Measurements from ENCODE around the gene VWA3B.
A peak's percentile ranks its signal among the peaks of the same experiment; 100 is the strongest.
"Not testable (repeated sequence)": the region's sequence is repeated elsewhere in the genome, so short reads cannot be mapped to it uniquely, and the experiment has no call there.

VWA3B gene

DNA sequence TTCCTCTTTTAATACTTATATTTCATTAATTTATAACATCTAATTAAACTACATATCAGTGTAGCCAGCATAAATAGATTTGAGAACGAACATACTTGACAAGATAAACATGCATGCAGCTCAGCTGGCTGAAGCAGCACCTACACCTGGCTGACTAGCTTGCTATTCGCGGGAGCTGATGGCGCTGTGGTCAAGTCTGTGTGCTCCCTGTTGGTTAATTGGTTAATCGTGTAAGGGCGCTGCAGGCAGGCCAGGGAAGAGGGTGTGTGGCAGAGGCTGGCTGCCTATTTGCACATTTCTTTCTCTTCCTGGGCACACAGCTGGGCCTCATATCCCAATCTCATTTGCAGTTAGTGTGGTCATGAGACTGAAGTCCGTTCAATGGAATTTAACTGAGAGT, 14.5 kb upstream of the VWA3B start:
- Mint-ChIP-seq H3K27me3 (peaks cover 2% of the 10 kb centered on the region), H3K4me1 (ENCODE audit: low read depth) (no peaks in the 10 kb centered on the region), H3K27ac (no peak overlapping the region), H3K9me3 (ENCODE audit: low read depth) (no peaks in the 10 kb centered on the region), H3K36me3 (peaks cover 5% of the 10 kb centered on the region), H3K4me3 (no peak overlapping the region)

DNA sequence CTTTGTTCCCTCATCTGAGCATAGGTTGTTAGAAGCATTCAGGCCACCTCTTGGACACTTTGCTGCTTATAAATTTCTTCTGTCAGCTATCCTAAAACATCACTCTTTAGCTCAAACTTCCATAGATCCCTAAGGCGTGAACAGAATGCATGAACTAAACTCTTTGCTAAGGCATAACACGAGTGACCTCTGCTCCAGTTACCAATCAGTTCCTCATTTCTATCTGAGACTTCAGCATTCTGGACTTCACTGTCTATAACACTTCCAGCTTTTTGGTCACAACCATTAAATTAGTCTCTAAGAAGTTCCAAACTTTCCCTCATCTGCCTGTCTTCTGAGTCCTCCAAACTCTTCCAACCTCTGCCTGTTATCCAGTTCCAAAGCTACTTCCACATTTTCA, 8.3 kb upstream of the VWA3B start:
- peaks cover 14% of the 10 kb centered on the region for H3K36me3 Mint-ChIP-seq
- H3K27me3 Mint-ChIP-seq = peaks cover 10% of the 10 kb centered on the region
- H3K27ac Mint-ChIP-seq = no peak overlapping the region
- H3K4me3 Mint-ChIP-seq = no peak overlapping the region
- H3K9me3 Mint-ChIP-seq (ENCODE audit: low read depth) = peaks cover 9% of the 10 kb centered on the region
- H3K4me1 Mint-ChIP-seq (ENCODE audit: low read depth) = peaks cover 15% of the 10 kb centered on the region

- peaks cover 31% of the 10 kb centered on the region for H3K4me1 Mint-ChIP-seq (ENCODE audit: low read depth)
- peaks cover 2% of the 10 kb centered on the region for H3K36me3 Mint-ChIP-seq
- no peak overlapping the region for H3K4me3 Mint-ChIP-seq
- no peak overlapping the region for H3K27ac Mint-ChIP-seq
- H3K9me3 Mint-ChIP-seq (ENCODE audit: low read depth) = no peaks in the 10 kb centered on the region
- H3K27me3 Mint-ChIP-seq = peaks cover 49% of the 10 kb centered on the region
These were observed 2.7 kb upstream of the VWA3B start for GRCh38 chr2:98084151-98084868.

DNA sequence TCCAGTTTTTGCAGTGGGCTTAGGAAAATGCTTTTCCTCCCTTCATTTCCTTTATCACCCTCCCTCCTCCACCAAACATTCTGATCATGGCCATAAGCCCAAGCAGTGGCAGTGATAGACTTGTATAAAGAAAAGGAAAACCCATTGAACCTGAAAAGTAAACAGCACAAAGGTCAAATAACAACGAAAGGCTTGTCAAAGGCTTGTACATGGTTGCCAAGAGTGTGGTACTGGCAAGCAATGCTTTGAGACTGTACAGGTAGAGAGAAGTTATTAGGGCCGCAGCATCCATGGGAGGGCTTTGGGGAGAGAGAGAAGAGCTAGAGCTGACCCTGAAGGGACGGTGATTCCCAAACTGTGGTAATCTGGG, 2.1 kb upstream of the VWA3B start:
- Mint-ChIP-seq H3K4me1 (ENCODE audit: low read depth) (peaks cover 31% of the 10 kb centered on the region), H3K36me3 (peaks cover under 1% of the 10 kb centered on the region), H3K9me3 (ENCODE audit: low read depth) (no peaks in the 10 kb centered on the region), H3K4me3 (no peak overlapping the region), H3K27me3 (peaks cover 47% of the 10 kb centered on the region), H3K27ac (no peak overlapping the region)

DNA sequence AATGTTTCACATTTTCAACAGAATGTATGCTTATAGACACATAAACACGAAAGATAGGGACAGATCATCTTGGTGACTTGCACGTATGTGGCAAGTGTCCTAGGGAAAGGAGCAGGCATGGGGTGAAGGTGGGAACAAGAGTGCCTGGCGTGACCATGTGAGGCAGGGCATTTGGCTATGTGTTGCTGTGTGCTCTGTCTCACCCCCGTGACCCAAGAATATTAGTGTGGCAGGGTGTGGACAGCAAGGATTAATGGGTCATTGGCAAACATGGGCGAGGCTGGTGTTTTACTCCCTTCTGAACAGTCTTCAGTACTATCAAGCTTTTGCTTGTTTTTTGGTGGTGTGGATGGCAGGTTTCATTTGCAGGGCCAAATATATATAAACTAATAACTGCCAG, 1.3 kb upstream of the VWA3B start:
- Mint-ChIP-seq H3K27ac (no peak overlapping the region), H3K4me3 (peak overlapping the region; percentile 30), H3K27me3 (peaks cover 47% of the 10 kb centered on the region), H3K36me3 (no peaks in the 10 kb centered on the region), H3K4me1 (ENCODE audit: low read depth) (peaks cover 31% of the 10 kb centered on the region), H3K9me3 (ENCODE audit: low read depth) (no peaks in the 10 kb centered on the region)

GRCh38 chr2:98087447-98088020, 567 bp downstream of the VWA3B start:
- no peaks in the 10 kb centered on the region for H3K9me3 Mint-ChIP-seq (ENCODE audit: low read depth)
- peak overlapping the region; percentile 84 for H3K4me3 Mint-ChIP-seq
- peaks cover 48% of the 10 kb centered on the region for H3K27me3 Mint-ChIP-seq
- H3K36me3 Mint-ChIP-seq = no peaks in the 10 kb centered on the region
- H3K27ac Mint-ChIP-seq = peak overlapping the region; percentile 30
- peaks cover 21% of the 10 kb centered on the region for H3K4me1 Mint-ChIP-seq (ENCODE audit: low read depth)

DNA sequence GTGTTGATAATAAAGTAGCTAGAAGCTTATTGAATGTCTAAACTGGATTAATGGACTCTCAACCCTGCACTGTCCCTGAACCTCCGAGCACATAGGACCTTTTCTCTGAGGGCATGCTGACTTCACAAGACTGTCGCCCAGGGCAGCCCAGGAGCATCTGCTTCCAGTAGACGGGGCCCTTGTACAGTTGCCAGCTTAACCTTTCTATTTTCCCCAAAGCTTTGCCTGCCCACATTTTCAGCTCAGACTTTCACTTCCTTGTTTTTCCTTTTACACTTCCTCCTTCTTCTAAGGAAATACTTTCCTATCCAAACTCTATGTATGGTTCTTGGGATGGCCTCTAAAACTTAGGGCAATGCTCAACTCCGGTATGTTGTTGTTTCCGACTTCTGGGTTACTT, 1.3 kb downstream of the VWA3B start:
- H3K36me3 Mint-ChIP-seq = no peaks in the 10 kb centered on the region
- H3K27me3 Mint-ChIP-seq = peaks cover 43% of the 10 kb centered on the region
- no peaks in the 10 kb centered on the region for H3K9me3 Mint-ChIP-seq (ENCODE audit: low read depth)
- no peak overlapping the region for H3K27ac Mint-ChIP-seq
- H3K4me1 Mint-ChIP-seq (ENCODE audit: low read depth) = peaks cover 16% of the 10 kb centered on the region
- H3K4me3 Mint-ChIP-seq = no peak overlapping the region

GRCh38 chr2:98089941-98090340, 3.0 kb downstream of the VWA3B start:
- H3K4me3 Mint-ChIP-seq = no peak overlapping the region
- H3K27ac Mint-ChIP-seq = no peak overlapping the region
- H3K4me1 Mint-ChIP-seq (ENCODE audit: low read depth) = peaks cover 16% of the 10 kb centered on the region
- H3K27me3 Mint-ChIP-seq = peaks cover 31% of the 10 kb centered on the region
- H3K36me3 Mint-ChIP-seq = no peaks in the 10 kb centered on the region
- H3K9me3 Mint-ChIP-seq (ENCODE audit: low read depth) = no peaks in the 10 kb centered on the region

DNA sequence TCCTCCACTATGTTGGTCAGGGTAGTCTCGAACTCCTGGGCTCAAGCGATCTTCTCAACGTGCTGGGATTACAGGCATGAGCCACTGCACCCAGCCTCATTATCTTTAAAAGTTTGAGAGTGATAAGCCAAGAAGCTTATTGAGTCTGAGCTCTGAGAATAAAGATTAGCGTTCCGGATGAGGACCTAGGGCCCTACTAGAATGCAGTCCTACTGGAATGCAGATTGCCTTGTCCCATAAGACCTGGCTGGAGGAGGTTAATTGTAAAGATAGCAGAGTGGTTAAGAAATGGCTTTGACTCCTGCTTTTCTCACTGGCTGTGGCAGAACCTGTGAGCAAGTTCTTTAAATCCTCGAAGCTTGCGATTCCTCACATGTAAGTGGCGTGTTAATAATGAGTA, 4.0 kb downstream of the VWA3B start:
- H3K9me3 Mint-ChIP-seq (ENCODE audit: low read depth) = peaks cover 6% of the 10 kb centered on the region
- H3K27me3 Mint-ChIP-seq = peaks cover 22% of the 10 kb centered on the region
- H3K4me1 Mint-ChIP-seq (ENCODE audit: low read depth) = peaks cover 16% of the 10 kb centered on the region
- H3K27ac Mint-ChIP-seq = no peak overlapping the region
- H3K36me3 Mint-ChIP-seq = peaks cover 3% of the 10 kb centered on the region
- no peak overlapping the region for H3K4me3 Mint-ChIP-seq

DNA sequence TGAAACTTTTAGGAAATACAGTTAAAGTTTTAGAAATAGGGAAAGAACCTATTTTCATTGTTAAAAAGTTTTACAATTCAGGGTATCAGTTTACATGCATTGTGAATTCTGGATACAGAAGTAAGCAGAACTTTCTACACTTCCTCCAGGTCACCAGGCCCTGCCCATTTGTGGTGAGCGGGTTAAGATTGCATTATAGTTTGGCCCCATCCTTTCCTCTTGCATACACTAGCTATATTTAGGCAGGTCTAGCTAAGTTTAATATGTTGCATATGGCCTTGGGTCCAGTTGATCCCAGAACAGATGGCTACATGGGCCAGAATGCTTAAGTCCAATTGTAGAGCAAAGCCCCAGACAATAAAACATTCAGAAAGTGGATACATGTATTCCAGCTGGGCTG, 4.8 kb downstream of the VWA3B start:
- no peak overlapping the region for H3K27ac Mint-ChIP-seq
- peaks cover 14% of the 10 kb centered on the region for H3K27me3 Mint-ChIP-seq
- H3K36me3 Mint-ChIP-seq = peaks cover 4% of the 10 kb centered on the region
- H3K9me3 Mint-ChIP-seq (ENCODE audit: low read depth) = peaks cover 12% of the 10 kb centered on the region
- H3K4me1 Mint-ChIP-seq (ENCODE audit: low read depth) = peaks cover 11% of the 10 kb centered on the region
- no peak overlapping the region for H3K4me3 Mint-ChIP-seq

- H3K27ac Mint-ChIP-seq = no peak overlapping the region
- H3K4me1 Mint-ChIP-seq (ENCODE audit: low read depth) = peaks cover 2% of the 10 kb centered on the region
- peaks cover 23% of the 10 kb centered on the region for H3K9me3 Mint-ChIP-seq (ENCODE audit: low read depth)
- H3K27me3 Mint-ChIP-seq = peaks cover 9% of the 10 kb centered on the region
- H3K36me3 Mint-ChIP-seq = peaks cover 11% of the 10 kb centered on the region
- H3K4me3 Mint-ChIP-seq = no peak overlapping the region
These were observed 6.2 kb downstream of the VWA3B start for GRCh38 chr2:98093146-98093545.

- Mint-ChIP-seq H3K4me1 (ENCODE audit: low read depth) (no peaks in the 10 kb centered on the region), H3K27ac (no peak overlapping the region), H3K27me3 (peaks cover 6% of the 10 kb centered on the region), H3K36me3 (peaks cover 11% of the 10 kb centered on the region), H3K9me3 (ENCODE audit: low read depth) (peaks cover 27% of the 10 kb centered on the region), H3K4me3 (no peak overlapping the region)
These were observed 6.6 kb downstream of the VWA3B start for GRCh38 chr2:98093611-98094010.

- H3K27ac Mint-ChIP-seq = no peak overlapping the region
- H3K9me3 Mint-ChIP-seq (ENCODE audit: low read depth) = peaks cover 44% of the 10 kb centered on the region
- peaks cover 3% of the 10 kb centered on the region for H3K27me3 Mint-ChIP-seq
- no peak overlapping the region for H3K4me3 Mint-ChIP-seq
- no peaks in the 10 kb centered on the region for H3K4me1 Mint-ChIP-seq (ENCODE audit: low read depth)
- H3K36me3 Mint-ChIP-seq = peaks cover 18% of the 10 kb centered on the region
These were observed 13.2 kb downstream of the VWA3B start for GRCh38 chr2:98099939-98100743.

GRCh38 chr2:98102315-98102714, 15.3 kb downstream of the VWA3B start:
- not testable (repeated sequence) for H3K4me1 Mint-ChIP-seq (ENCODE audit: low read depth); H3K27ac Mint-ChIP-seq; H3K27me3 Mint-ChIP-seq; H3K4me3 Mint-ChIP-seq
- Mint-ChIP-seq H3K9me3 (ENCODE audit: low read depth) (peaks cover 30% of the 10 kb centered on the region), H3K36me3 (peaks cover 12% of the 10 kb centered on the region)

DNA sequence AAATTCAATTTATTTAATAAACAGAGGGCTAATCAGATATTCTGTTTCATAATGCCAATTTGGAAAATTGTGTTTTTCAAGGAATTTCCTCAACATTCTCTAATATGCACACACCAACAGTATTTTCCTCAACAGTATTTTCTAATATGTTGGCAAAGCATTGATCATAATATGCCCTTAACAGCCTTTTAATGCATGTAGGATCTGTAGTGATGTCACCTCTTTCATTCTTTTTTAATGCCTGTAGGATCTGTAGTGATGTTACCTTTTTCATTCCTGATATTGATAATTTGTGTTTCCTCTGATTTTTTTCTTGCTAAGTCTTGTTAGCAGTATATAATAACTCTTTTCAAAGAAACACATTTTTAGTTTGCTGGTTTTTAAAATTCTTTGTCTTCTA, 15.9 kb downstream of the VWA3B start:
- no peaks in the 10 kb centered on the region for H3K4me1 Mint-ChIP-seq (ENCODE audit: low read depth)
- peaks cover 9% of the 10 kb centered on the region for H3K36me3 Mint-ChIP-seq
- peaks cover 24% of the 10 kb centered on the region for H3K9me3 Mint-ChIP-seq (ENCODE audit: low read depth)
- peaks cover 2% of the 10 kb centered on the region for H3K27me3 Mint-ChIP-seq
- no peak overlapping the region for H3K4me3 Mint-ChIP-seq
- H3K27ac Mint-ChIP-seq = no peak overlapping the region

Data from activated naive CD8-positive, alpha-beta T cell (primary cell).